Activated CD8-positive, alpha-beta T cell treated with anti-CD3 and anti-CD28 coated beads, Interleukin-2, amount 10 ng/mL, durations not matched to agents 7 days and 5 days (primary cell): ENCODE data around the gene CPNE4. TPM values are rescaled to one million over a fixed set of nuclear protein-coding genes. Genes with fewer than 3 reads are reported as not detected.

ENCODE experiments used
- ATAC-seq: fragments of 150-1000 bp; cut with Tn5 transposase; one replicate; pipeline ENCODE4 v1.10.0; 2021; ENCODE audit warnings: moderate library complexity
- CTCF ChIA-PET: fragments of 350-600 bp; sonication (Branson Sonifier 250); formaldehyde crosslinking; loops from one replicate; lab custom pipeline; 2021; ENCODE audit warnings: antibody characterized with exemption; lab: Charles Lee
- POLR2A ChIA-PET: fragments of 350-600 bp; sonication (Branson Sonifier 250); formaldehyde crosslinking; loops from one replicate; lab custom pipeline; 2021; ENCODE audit warnings: antibody characterized with exemption; lab: Charles Lee
- DNase-seq: peaks from one replicate; pipeline ENCODE4 v3.0.0-alpha.2; 2020
- H3K27ac Mint-ChIP-seq: one replicate; pipeline ENCODE4 v1.8.0; 2021; ENCODE audit warnings: mild to moderate bottlenecking, mixed read lengths
- H3K27me3 Mint-ChIP-seq: one replicate; pipeline ENCODE4 v1.8.0; 2021; ENCODE audit warnings: low read depth, mixed read lengths
- H3K36me3 Mint-ChIP-seq: one replicate; pipeline ENCODE4 v1.8.0; 2021; ENCODE audit warnings: low read depth, mixed read lengths
- H3K4me1 Mint-ChIP-seq: one replicate; pipeline ENCODE4 v1.8.0; 2021; ENCODE audit warnings: low read depth, mixed read lengths
- H3K4me3 Mint-ChIP-seq: one replicate; pipeline ENCODE4 v1.8.0; 2021; ENCODE audit warnings: mild to moderate bottlenecking, mixed read lengths
- H3K9me3 Mint-ChIP-seq: one replicate; pipeline ENCODE4 v1.8.0; 2022; ENCODE audit warnings: mixed read lengths; ENCODE audit not compliant: insufficient read depth
- total RNA-seq, 2 experiments: library from RNA; stranded (reverse); gene quantifications; one replicate each; pipeline ENCODE4 v1.2.3, GENCODE V29; 2021

Gene CPNE4
- total RNA-seq, 2 experiments from 2014 or later, result not detected

DNA sequence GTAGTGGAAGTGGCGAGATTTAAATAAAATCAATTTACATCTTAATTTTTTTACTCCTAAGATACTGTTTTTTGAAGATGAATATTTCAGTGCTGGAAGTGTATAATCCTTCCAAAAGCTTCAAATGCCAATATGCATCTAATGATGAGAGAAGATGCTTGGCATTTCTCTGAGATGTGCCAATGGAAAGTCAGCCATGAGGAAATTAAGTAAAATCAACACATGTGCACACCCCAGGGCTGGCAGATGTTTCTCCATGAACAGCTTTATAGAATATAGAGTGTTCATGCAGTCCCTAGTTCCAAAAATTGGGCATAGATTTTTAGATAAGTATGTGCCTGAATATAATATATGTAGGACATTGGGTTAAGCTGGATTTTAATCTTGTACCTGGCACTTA, 90.1 kb downstream of the CPNE4 start:
- Mint-ChIP-seq H3K4me1 (peaks cover 5% of the 10 kb centered on the region), H3K27ac (no peak overlapping the region), H3K9me3 (no peaks in the 10 kb centered on the region), H3K27me3 (no peaks in the 10 kb centered on the region), H3K4me3 (no peak overlapping the region), H3K36me3 (no peaks in the 10 kb centered on the region)
- CTCF ChIA-PET, result no interaction called here
- DNase-seq (no peak), ATAC-seq (no peak)
- POLR2A ChIA-PET, result no interaction called here

DNA sequence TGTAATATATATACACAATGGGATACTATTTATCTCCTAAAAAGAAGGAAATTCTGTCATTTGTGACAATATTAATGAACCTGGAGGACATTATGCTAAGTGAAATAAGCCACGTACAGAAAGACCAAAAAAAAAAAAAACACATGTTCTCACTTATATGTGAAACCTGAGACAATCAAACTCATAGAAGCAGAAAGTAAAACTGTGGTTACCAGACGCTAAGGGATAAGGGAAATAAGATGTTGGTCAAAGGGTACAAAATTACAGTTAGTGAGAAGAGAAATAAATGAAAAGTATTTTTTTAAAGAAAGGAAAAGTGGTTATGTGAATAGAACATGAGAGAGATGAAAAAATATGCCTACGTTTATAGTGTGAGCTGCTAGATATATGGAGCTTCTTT, 101.1 kb downstream of the CPNE4 start:
- Mint-ChIP-seq H3K27me3 (no peaks in the 10 kb centered on the region), H3K4me1 (no peaks in the 10 kb centered on the region)

GRCh38 chr3:131928593-131928992, 106.2 kb downstream of the CPNE4 start:
- CTCF ChIA-PET, result no interaction called here
- Mint-ChIP-seq H3K4me3 (no peak overlapping the region), H3K9me3 (no peaks in the 10 kb centered on the region), H3K36me3 (no peaks in the 10 kb centered on the region), H3K4me1 (no peaks in the 10 kb centered on the region), H3K27me3 (peaks cover 5% of the 10 kb centered on the region), H3K27ac (no peak overlapping the region)
- ATAC-seq, result no peak
- POLR2A ChIA-PET, result no interaction called here
- no peak for DNase-seq

More for the DNA sequence above, 101.1 kb downstream of the CPNE4 start:
- no peak for DNase-seq
- no peaks in the 10 kb centered on the region for H3K36me3 Mint-ChIP-seq
- H3K9me3 Mint-ChIP-seq, result no peaks in the 10 kb centered on the region
- H3K27ac Mint-ChIP-seq, result no peak overlapping the region
- CTCF ChIA-PET, result no interaction called here
- POLR2A ChIA-PET, result no interaction called here
- ATAC-seq, result no peak
- H3K4me3 Mint-ChIP-seq, result no peak overlapping the region

DNA sequence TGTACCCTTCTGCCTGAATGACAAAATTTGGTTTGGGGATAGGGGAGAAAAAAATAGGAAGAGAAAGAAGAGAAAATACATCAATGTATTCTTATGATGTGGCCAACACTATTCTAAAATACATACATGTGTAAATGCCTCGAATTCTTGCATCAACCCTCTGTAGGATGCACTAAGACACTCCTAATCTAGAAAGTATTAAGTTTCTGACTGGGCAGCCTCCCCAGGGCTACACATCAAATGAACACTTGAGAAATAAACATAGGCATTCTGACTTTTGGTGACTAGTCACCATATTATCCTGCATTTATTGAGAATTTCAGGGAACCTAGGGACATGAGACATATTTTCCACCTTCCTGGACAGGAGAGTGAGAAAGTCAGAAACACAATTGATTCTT, 109.2 kb downstream of the CPNE4 start:
- peaks cover 5% of the 10 kb centered on the region for H3K27me3 Mint-ChIP-seq
- DNase-seq, result no peak

DNA sequence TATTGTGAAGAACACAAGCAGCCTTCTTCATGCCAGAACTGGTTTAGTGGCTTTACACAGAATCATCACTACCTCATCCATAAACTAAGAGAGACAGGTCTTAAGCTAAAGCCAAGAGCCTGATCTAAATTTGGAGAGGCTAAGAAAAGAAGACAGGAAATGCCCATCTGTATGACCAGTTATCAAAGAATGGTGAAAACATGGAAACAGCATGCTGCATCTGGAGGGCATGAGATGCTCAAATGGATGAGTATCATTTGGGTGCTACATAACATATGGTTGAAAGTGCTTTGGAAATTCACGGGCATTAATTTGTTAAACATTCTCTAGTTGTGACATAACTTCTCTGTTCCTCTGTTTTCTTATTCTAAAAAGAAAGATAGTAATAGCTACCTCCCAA, 112.5 kb downstream of the CPNE4 start:
- no peak overlapping the region for H3K27ac Mint-ChIP-seq
- H3K4me3 Mint-ChIP-seq, result no peak overlapping the region
- H3K27me3 Mint-ChIP-seq, result peaks cover 5% of the 10 kb centered on the region
- POLR2A ChIA-PET, result no interaction called here
- ATAC-seq, result no peak
- H3K9me3 Mint-ChIP-seq, result no peaks in the 10 kb centered on the region
- no peak for DNase-seq
- CTCF ChIA-PET, result no interaction called here
- H3K4me1 Mint-ChIP-seq, result no peaks in the 10 kb centered on the region
- no peaks in the 10 kb centered on the region for H3K36me3 Mint-ChIP-seq

More for the DNA sequence above, 109.2 kb downstream of the CPNE4 start:
- no peak for ATAC-seq
- CTCF ChIA-PET, result no interaction called here
- POLR2A ChIA-PET, result no interaction called here
- Mint-ChIP-seq H3K4me3 (no peak overlapping the region), H3K9me3 (no peaks in the 10 kb centered on the region), H3K36me3 (no peaks in the 10 kb centered on the region), H3K27ac (no peak overlapping the region), H3K4me1 (no peaks in the 10 kb centered on the region)

DNA sequence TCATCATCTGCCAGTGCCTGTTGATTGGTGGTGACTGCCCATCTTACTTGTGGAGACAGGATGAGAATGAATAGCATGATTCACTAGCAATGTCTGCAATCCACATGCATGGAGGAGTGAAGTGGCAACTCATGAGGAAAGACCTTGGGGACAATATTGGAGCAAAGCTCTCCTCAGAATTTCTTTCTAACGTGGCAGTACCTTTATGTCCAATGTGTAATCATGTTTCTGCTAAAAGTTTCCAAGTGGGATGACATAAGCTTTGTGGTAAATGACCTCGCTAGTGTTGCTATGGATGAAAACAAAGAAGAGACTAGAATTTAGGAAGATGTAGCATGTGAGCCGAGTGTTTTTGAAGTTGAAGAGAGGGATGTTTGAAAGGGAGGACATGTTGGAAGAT, 117.8 kb downstream of the CPNE4 start:
- H3K36me3 Mint-ChIP-seq, result no peaks in the 10 kb centered on the region
- H3K4me1 Mint-ChIP-seq, result no peaks in the 10 kb centered on the region
- POLR2A ChIA-PET, result no interaction called here
- H3K4me3 Mint-ChIP-seq, result no peak overlapping the region
- CTCF ChIA-PET, result no interaction called here
- no peak overlapping the region for H3K27ac Mint-ChIP-seq
- H3K9me3 Mint-ChIP-seq, result no peaks in the 10 kb centered on the region
- no peaks in the 10 kb centered on the region for H3K27me3 Mint-ChIP-seq
- DNase-seq, result no peak
- no peak for ATAC-seq

- no peak for ATAC-seq
- no peaks in the 10 kb centered on the region for H3K4me1 Mint-ChIP-seq
- POLR2A ChIA-PET, result no interaction called here
- no peak for DNase-seq
- H3K36me3 Mint-ChIP-seq, result no peaks in the 10 kb centered on the region
- CTCF ChIA-PET, result no interaction called here
- H3K9me3 Mint-ChIP-seq, result no peaks in the 10 kb centered on the region
- H3K27ac Mint-ChIP-seq, result no peak overlapping the region
- H3K27me3 Mint-ChIP-seq, result no peaks in the 10 kb centered on the region
- H3K4me3 Mint-ChIP-seq, result no peak overlapping the region
These were observed 120.6 kb downstream of the CPNE4 start for GRCh38 chr3:131914090-131914691.

DNA sequence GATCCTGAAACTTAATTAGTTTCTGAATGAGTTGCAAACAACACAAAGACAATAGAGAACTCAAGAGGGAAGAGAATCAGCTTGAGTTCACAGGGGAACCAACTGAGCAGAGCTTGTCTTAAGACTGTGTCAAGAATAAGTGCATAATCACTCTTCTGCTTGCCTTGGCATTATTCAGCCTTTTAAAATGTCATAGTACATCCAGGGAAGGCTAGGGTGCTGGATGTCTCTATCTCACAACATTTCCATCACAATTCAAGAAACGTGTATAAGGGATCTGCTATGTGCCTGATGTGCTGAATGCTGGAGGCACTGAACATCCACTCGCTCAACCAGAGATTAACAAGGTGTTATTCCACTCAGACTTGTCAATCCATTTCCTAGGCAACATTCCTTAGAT, 122.6 kb downstream of the CPNE4 start:
- Mint-ChIP-seq H3K4me1 (no peaks in the 10 kb centered on the region), H3K36me3 (no peaks in the 10 kb centered on the region), H3K4me3 (no peak overlapping the region), H3K9me3 (no peaks in the 10 kb centered on the region), H3K27ac (no peak overlapping the region), H3K27me3 (no peaks in the 10 kb centered on the region)
- POLR2A ChIA-PET, result no interaction called here
- CTCF ChIA-PET, result no interaction called here
- ATAC-seq (no peak), DNase-seq (no peak)

DNA sequence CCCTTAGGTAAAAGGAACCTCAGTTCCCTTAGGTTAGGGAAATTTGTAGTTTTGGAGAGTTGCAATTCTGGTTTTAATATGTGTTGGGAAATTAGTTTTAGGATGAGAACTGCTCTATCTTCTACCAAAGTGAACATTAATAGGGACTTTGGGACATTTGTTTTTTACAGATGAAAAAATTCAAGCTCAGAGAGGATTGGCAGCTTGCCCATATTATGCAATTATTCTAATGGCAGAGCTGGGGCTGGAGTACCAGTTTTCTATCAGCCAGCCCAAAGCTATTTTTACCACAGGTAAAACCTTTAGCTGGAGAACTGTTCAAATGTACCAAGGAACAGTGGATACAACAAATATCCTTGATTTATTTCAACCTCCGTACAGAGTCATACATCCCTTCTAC, 127.0 kb downstream of the CPNE4 start:
- no peaks in the 10 kb centered on the region for H3K36me3 Mint-ChIP-seq
- H3K4me3 Mint-ChIP-seq, result no peak overlapping the region
- H3K4me1 Mint-ChIP-seq, result no peaks in the 10 kb centered on the region
- H3K27ac Mint-ChIP-seq, result no peak overlapping the region
- no peak for DNase-seq
- ChIA-PET POLR2A (no interaction called here), CTCF (no interaction called here)
- no peaks in the 10 kb centered on the region for H3K27me3 Mint-ChIP-seq
- no peaks in the 10 kb centered on the region for H3K9me3 Mint-ChIP-seq
- ATAC-seq, result no peak

- H3K4me1 Mint-ChIP-seq, result no peaks in the 10 kb centered on the region
- no peak for ATAC-seq
- DNase-seq, result no peak
- H3K27me3 Mint-ChIP-seq, result no peaks in the 10 kb centered on the region
- ChIA-PET POLR2A (no interaction called here), CTCF (no interaction called here)
- H3K36me3 Mint-ChIP-seq, result no peaks in the 10 kb centered on the region
- H3K27ac Mint-ChIP-seq, result no peak overlapping the region
- H3K9me3 Mint-ChIP-seq, result no peaks in the 10 kb centered on the region
- no peak overlapping the region for H3K4me3 Mint-ChIP-seq
These were observed 130.8 kb downstream of the CPNE4 start for GRCh38 chr3:131903988-131904415.

GRCh38 chr3:131901686-131902085, 133.1 kb downstream of the CPNE4 start:
- H3K27ac Mint-ChIP-seq, result no peak overlapping the region
- no peaks in the 10 kb centered on the region for H3K4me1 Mint-ChIP-seq
- DNase-seq (no peak), ATAC-seq (no peak)
- ChIA-PET POLR2A (interaction anchor here (0.7 kb wide), 1 partner anchor 585 kb away, joined by 3 read pairs; no protein-coding TSS in a partner anchor), CTCF (no interaction called here)
- H3K9me3 Mint-ChIP-seq, result no peaks in the 10 kb centered on the region
- H3K36me3 Mint-ChIP-seq, result no peaks in the 10 kb centered on the region
- H3K4me3 Mint-ChIP-seq, result no peak overlapping the region
- H3K27me3 Mint-ChIP-seq, result no peaks in the 10 kb centered on the region

- no peaks in the 10 kb centered on the region for H3K9me3 Mint-ChIP-seq
- H3K4me1 Mint-ChIP-seq, result no peaks in the 10 kb centered on the region
- DNase-seq (no peak), ATAC-seq (no peak)
- ChIA-PET POLR2A (no interaction called here), CTCF (interaction anchor here (1.5 kb wide), 1 partner anchor 9 kb away, joined by 4 read pairs; no protein-coding TSS in a partner anchor)
- no peak overlapping the region for H3K4me3 Mint-ChIP-seq
- no peaks in the 10 kb centered on the region for H3K36me3 Mint-ChIP-seq
- no peak overlapping the region for H3K27ac Mint-ChIP-seq
- H3K27me3 Mint-ChIP-seq, result no peaks in the 10 kb centered on the region
These were observed 133.9 kb downstream of the CPNE4 start for GRCh38 chr3:131900891-131901290.

- ATAC-seq (no peak), DNase-seq (no peak)
- Mint-ChIP-seq H3K9me3 (no peaks in the 10 kb centered on the region), H3K4me3 (no peak overlapping the region), H3K36me3 (no peaks in the 10 kb centered on the region), H3K27ac (no peak overlapping the region), H3K4me1 (no peaks in the 10 kb centered on the region), H3K27me3 (no peaks in the 10 kb centered on the region)
- POLR2A ChIA-PET, result no interaction called here
- CTCF ChIA-PET, result interaction anchor here (1.1 kb wide), 1 partner anchor 131 kb away, joined by 3 read pairs; no protein-coding TSS in a partner anchor
These were observed 135.8 kb downstream of the CPNE4 start for GRCh38 chr3:131899021-131899420.
